Measurements from ENCODE around the gene FGFR2.

FGFR2 gene

GRCh38 chr10:121497513-121498470 is 100.5 kb downstream of the FGFR2 start:
- no peak for DNase-seq (ENCODE audit: low read depth)
- H3K4me3 ChIP-seq (ENCODE audit: low read depth, low read length): no peak overlapping the region
- TF ChIP-seq CTCF (IDR thresholded peaks at IDR 0.05; ENCODE audit: insufficient read depth, low read depth, low read length, missing control alignments): no peak

- DNase-seq (ENCODE audit: low read depth): no peak
- no peak for TF ChIP-seq CTCF (IDR thresholded peaks at IDR 0.05; ENCODE audit: insufficient read depth, low read depth, low read length, missing control alignments)
- no peak overlapping the region for H3K4me3 ChIP-seq (ENCODE audit: low read depth, low read length)
These were observed 102.5 kb downstream of the FGFR2 start for GRCh38 chr10:121495719-121496118.

- no peak for DNase-seq (ENCODE audit: low read depth)
- TF ChIP-seq CTCF (IDR thresholded peaks at IDR 0.05; ENCODE audit: insufficient read depth, low read depth, low read length, missing control alignments): no peak
- H3K4me3 ChIP-seq (ENCODE audit: low read depth, low read length): no peak overlapping the region
These were observed 103.9 kb downstream of the FGFR2 start for GRCh38 chr10:121494296-121494695.

- TF ChIP-seq CTCF (IDR thresholded peaks at IDR 0.05; ENCODE audit: insufficient read depth, low read depth, low read length, missing control alignments): no peak
- H3K4me3 ChIP-seq (ENCODE audit: low read depth, low read length): no peak overlapping the region
- DNase-seq (ENCODE audit: low read depth): no peak
These were observed 104.7 kb downstream of the FGFR2 start for GRCh38 chr10:121493521-121493920.

- H3K4me3 ChIP-seq (ENCODE audit: low read depth, low read length): no peak overlapping the region
- TF ChIP-seq CTCF (IDR thresholded peaks at IDR 0.05; ENCODE audit: insufficient read depth, low read depth, low read length, missing control alignments): no peak
- no peak for DNase-seq (ENCODE audit: low read depth)
These were observed 107.2 kb downstream of the FGFR2 start for GRCh38 chr10:121490871-121491519.

GRCh38 chr10:121485436-121486139 is 112.7 kb downstream of the FGFR2 start:
- no peak for TF ChIP-seq CTCF (IDR thresholded peaks at IDR 0.05; ENCODE audit: insufficient read depth, low read depth, low read length, missing control alignments)
- no peak for DNase-seq (ENCODE audit: low read depth)
- H3K4me3 ChIP-seq (ENCODE audit: low read depth, low read length): no peak overlapping the region
